Measurements from ENCODE around the gene SLC37A4. TPM values are rescaled to one million over a fixed set of nuclear protein-coding genes. Genes with fewer than 3 reads are reported as not detected.
A peak's percentile ranks its signal among the peaks of the same experiment; 100 is the strongest.

Gene SLC37A4
- total and polyA plus RNA-seq, 2 of the 13 experiments (the other 11 are each of a cell fraction or from before 2014, with no cell fraction given) = 43.0 to 56.1 TPM

GRCh38 chr11:119030329-119031047, at the start of gene SLC37A4 (continued):
- TF ChIP-seq ZNF251 (CRISPR knock-in tag; IDR thresholded peaks at IDR 0.05) (no peak), ARHGAP35 (CRISPR knock-in tag; IDR thresholded peaks at IDR 0.05; ENCODE audit: borderline replicate concordance) (no peak), SMAD3 (CRISPR knock-in tag; IDR thresholded peaks at IDR 0.05) (peak; percentile 85), XBP1 (CRISPR knock-in tag; IDR thresholded peaks at IDR 0.05) (no peak), HES4 (CRISPR knock-in tag; IDR thresholded peaks at IDR 0.05; ENCODE audit: borderline replicate concordance) (peak; percentile 64; the same call in 1 of the 2 replicates), NCOR1 (IDR thresholded peaks at IDR 0.05; ENCODE audit: borderline replicate concordance, low read length) (no peak), ZNF282 (IDR thresholded peaks at IDR 0.05; ENCODE audit: partially characterized antibody) (no peak), ZNF235 (CRISPR knock-in tag; IDR thresholded peaks at IDR 0.05; ENCODE audit: borderline replicate concordance) (no peak), IKZF1 (IDR thresholded peaks at IDR 0.05) (no peak), ZNF841 (CRISPR knock-in tag; IDR thresholded peaks at IDR 0.05; ENCODE audit: borderline replicate concordance) (no peak), ZNF75D (CRISPR knock-in tag; IDR thresholded peaks at IDR 0.05; ENCODE audit: borderline replicate concordance) (no peak), ATRX (CRISPR knock-in tag; IDR thresholded peaks at IDR 0.05; ENCODE audit: borderline replicate concordance) (no peak), MAFG (CRISPR knock-in tag; IDR thresholded peaks at IDR 0.05) (0 out of 2 replicates have a peak, but pooled peaks have one; percentile 31), PLRG1 (conservative IDR thresholded peaks at IDR 0.05) (no peak), MAFK (conservative IDR thresholded peaks at IDR 0.05 in 1 of 2, IDR thresholded peaks at IDR 0.05 in 1 of 2; ENCODE audit: low read length in 2 of 2) (no peak), CREB1 (IDR thresholded peaks at IDR 0.05) (peak; percentile 49; the same call in 1 of the 2 replicates), CREB1 (CRISPR knock-in tag; IDR thresholded peaks at IDR 0.05) (peak; percentile 63; the same call in 1 of the 2 replicates), ZNF598 (CRISPR knock-in tag; IDR thresholded peaks at IDR 0.05; ENCODE audit: borderline replicate concordance) (no peak), POLR2AphosphoS5 (IDR thresholded peaks at IDR 0.05; ENCODE audit: low read depth, low read length) (peak; percentile 84)
- TF ChIP-seq, protein P1, sequence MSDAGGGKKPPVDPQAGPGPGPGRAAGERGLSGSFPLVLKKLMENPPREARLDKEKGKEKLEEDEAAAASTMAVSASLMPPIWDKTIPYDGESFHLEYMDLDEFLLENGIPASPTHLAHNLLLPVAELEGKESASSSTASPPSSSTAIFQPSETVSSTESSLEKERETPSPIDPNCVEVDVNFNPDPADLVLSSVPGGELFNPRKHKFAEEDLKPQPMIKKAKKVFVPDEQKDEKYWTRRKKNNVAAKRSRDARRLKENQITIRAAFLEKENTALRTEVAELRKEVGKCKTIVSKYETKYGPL (CRISPR knock-in tag; IDR thresholded peaks at IDR 0.05) = peak; percentile 75
- TF ChIP-seq, protein P2, sequence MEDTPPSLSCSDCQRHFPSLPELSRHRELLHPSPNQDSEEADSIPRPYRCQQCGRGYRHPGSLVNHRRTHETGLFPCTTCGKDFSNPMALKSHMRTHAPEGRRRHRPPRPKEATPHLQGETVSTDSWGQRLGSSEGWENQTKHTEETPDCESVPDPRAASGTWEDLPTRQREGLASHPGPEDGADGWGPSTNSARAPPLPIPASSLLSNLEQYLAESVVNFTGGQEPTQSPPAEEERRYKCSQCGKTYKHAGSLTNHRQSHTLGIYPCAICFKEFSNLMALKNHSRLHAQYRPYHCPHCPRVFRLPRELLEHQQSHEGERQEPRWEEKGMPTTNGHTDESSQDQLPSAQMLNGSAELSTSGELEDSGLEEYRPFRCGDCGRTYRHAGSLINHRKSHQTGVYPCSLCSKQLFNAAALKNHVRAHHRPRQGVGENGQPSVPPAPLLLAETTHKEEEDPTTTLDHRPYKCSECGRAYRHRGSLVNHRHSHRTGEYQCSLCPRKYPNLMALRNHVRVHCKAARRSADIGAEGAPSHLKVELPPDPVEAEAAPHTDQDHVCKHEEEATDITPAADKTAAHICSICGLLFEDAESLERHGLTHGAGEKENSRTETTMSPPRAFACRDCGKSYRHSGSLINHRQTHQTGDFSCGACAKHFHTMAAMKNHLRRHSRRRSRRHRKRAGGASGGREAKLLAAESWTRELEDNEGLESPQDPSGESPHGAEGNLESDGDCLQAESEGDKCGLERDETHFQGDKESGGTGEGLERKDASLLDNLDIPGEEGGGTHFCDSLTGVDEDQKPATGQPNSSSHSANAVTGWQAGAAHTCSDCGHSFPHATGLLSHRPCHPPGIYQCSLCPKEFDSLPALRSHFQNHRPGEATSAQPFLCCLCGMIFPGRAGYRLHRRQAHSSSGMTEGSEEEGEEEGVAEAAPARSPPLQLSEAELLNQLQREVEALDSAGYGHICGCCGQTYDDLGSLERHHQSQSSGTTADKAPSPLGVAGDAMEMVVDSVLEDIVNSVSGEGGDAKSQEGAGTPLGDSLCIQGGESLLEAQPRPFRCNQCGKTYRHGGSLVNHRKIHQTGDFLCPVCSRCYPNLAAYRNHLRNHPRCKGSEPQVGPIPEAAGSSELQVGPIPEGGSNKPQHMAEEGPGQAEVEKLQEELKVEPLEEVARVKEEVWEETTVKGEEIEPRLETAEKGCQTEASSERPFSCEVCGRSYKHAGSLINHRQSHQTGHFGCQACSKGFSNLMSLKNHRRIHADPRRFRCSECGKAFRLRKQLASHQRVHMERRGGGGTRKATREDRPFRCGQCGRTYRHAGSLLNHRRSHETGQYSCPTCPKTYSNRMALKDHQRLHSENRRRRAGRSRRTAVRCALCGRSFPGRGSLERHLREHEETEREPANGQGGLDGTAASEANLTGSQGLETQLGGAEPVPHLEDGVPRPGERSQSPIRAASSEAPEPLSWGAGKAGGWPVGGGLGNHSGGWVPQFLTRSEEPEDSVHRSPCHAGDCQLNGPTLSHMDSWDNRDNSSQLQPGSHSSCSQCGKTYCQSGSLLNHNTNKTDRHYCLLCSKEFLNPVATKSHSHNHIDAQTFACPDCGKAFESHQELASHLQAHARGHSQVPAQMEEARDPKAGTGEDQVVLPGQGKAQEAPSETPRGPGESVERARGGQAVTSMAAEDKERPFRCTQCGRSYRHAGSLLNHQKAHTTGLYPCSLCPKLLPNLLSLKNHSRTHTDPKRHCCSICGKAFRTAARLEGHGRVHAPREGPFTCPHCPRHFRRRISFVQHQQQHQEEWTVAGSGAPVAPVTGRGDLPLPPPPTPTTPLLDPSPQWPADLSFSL (CRISPR knock-in tag; IDR thresholded peaks at IDR 0.05) = no peak
- TF ChIP-seq, protein P3, sequence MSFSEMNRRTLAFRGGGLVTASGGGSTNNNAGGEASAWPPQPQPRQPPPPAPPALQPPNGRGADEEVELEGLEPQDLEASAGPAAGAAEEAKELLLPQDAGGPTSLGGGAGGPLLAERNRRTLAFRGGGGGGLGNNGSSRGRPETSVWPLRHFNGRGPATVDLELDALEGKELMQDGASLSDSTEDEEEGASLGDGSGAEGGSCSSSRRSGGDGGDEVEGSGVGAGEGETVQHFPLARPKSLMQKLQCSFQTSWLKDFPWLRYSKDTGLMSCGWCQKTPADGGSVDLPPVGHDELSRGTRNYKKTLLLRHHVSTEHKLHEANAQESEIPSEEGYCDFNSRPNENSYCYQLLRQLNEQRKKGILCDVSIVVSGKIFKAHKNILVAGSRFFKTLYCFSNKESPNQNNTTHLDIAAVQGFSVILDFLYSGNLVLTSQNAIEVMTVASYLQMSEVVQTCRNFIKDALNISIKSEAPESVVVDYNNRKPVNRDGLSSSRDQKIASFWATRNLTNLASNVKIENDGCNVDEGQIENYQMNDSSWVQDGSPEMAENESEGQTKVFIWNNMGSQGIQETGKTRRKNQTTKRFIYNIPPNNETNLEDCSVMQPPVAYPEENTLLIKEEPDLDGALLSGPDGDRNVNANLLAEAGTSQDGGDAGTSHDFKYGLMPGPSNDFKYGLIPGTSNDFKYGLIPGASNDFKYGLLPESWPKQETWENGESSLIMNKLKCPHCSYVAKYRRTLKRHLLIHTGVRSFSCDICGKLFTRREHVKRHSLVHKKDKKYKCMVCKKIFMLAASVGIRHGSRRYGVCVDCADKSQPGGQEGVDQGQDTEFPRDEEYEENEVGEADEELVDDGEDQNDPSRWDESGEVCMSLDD (CRISPR knock-in tag; IDR thresholded peaks at IDR 0.05; ENCODE audit: borderline replicate concordance) = peak; percentile 96

All from HepG2 (cell line).